H9 (cell line): ENCODE measurements around the gene CLK3. TPM values are rescaled to one million over a fixed set of nuclear protein-coding genes. Genes with fewer than 3 reads are reported as not detected.

Source experiments
- DNase-seq: peaks from one replicate; pipeline ENCODE4 v3.0.0-alpha.2; 2017
- H2AFZ ChIP-seq: one replicate; pipeline ENCODE4 v1.6.1; 2013; ENCODE audit warnings: mild to moderate bottlenecking, low read length, control low read depth, moderate library complexity
- H2AK5ac ChIP-seq: 2 replicates; pipeline ENCODE4 v1.6.1; 2013; ENCODE audit warnings: low read length, control low read depth, mixed read lengths; ENCODE audit not compliant: insufficient read length
- H2BK120ac ChIP-seq: one replicate; pipeline ENCODE4 v1.6.1; 2013; ENCODE audit warnings: low read depth, mild to moderate bottlenecking, low read length, control low read depth, inconsistent platforms; ENCODE audit not compliant: poor library complexity, severe bottlenecking
- H2BK12ac ChIP-seq: 2 replicates; pipeline ENCODE4 v1.6.1; 2013; ENCODE audit warnings: low read length, control low read depth, mixed read lengths, low read depth; ENCODE audit not compliant: insufficient read length
- H2BK15ac ChIP-seq: 2 replicates; pipeline ENCODE4 v1.6.1; 2013; ENCODE audit warnings: low read depth, low read length, control low read depth
- H2BK20ac ChIP-seq: one replicate; pipeline ENCODE4 v1.6.1; 2013; ENCODE audit warnings: low read depth, mild to moderate bottlenecking, low read length, control low read depth, inconsistent platforms; ENCODE audit not compliant: poor library complexity, severe bottlenecking
- H2BK5ac ChIP-seq: 2 replicates; pipeline ENCODE4 v1.6.1; 2013; ENCODE audit warnings: low read length, control low read depth, mixed read lengths; ENCODE audit not compliant: insufficient read length
- H3K14ac ChIP-seq: 2 replicates; pipeline ENCODE4 v1.6.1; 2013; ENCODE audit warnings: low read length, control low read depth; ENCODE audit not compliant: insufficient read depth
- H3K18ac ChIP-seq: 2 replicates; pipeline ENCODE4 v1.6.1; 2013; ENCODE audit warnings: low read depth, mild to moderate bottlenecking, mixed read lengths, low read length, control low read depth; ENCODE audit not compliant: insufficient read length
- H3K23ac ChIP-seq: 2 replicates; pipeline ENCODE4 v1.6.1; 2013; ENCODE audit warnings: low read length, control low read depth, mixed read lengths, low read depth; ENCODE audit not compliant: insufficient read length
- H3K23me2 ChIP-seq: 2 replicates; pipeline ENCODE4 v1.6.1; 2013; ENCODE audit warnings: low read depth, mild to moderate bottlenecking, mixed read lengths, low read length, control low read depth; ENCODE audit not compliant: insufficient read length, poor library complexity, severe bottlenecking
- H3K27ac ChIP-seq: 2 replicates; pipeline ENCODE4 v1.5.1; 2013; ENCODE audit warnings: low read length, control low read depth, mixed read lengths, low read depth; ENCODE audit not compliant: insufficient read length
- H3K27me3 ChIP-seq: 2 replicates; pipeline ENCODE4 v1.6.1; 2013; ENCODE audit warnings: low read length, control low read depth, inconsistent platforms; ENCODE audit not compliant: insufficient read depth
- H3K4ac ChIP-seq: 2 replicates; pipeline ENCODE4 v1.6.1; 2013; ENCODE audit warnings: low read depth, mild to moderate bottlenecking, control low read depth, inconsistent platforms, low read length, moderate library complexity
- H3K4me1 ChIP-seq: 2 replicates; pipeline ENCODE4 v1.6.1; 2013; ENCODE audit warnings: low read length, control low read depth, inconsistent platforms; ENCODE audit not compliant: insufficient read depth
- H3K4me2 ChIP-seq: 2 replicates; pipeline ENCODE4 v1.6.1; 2013; ENCODE audit warnings: low read length, control low read depth, mixed read lengths; ENCODE audit not compliant: insufficient read length, insufficient read depth
- H3K56ac ChIP-seq: 2 replicates; pipeline ENCODE4 v1.6.1; 2013; ENCODE audit warnings: low read depth, mild to moderate bottlenecking, mixed read lengths, low read length, control low read depth; ENCODE audit not compliant: insufficient read length
- H3K79me1 ChIP-seq: 2 replicates; pipeline ENCODE4 v1.6.1; 2013; ENCODE audit warnings: low read depth, mild to moderate bottlenecking, moderate library complexity, low read length, control low read depth, inconsistent platforms; ENCODE audit not compliant: insufficient read depth, poor library complexity, severe bottlenecking
- H3K79me2 ChIP-seq: 2 replicates; pipeline ENCODE4 v1.6.1; 2013; ENCODE audit warnings: low read length, control low read depth, inconsistent platforms; ENCODE audit not compliant: insufficient read depth
- H3K9ac ChIP-seq: 2 replicates; pipeline ENCODE4 v1.6.1; 2013; ENCODE audit warnings: low read length, control low read depth, mixed read lengths; ENCODE audit not compliant: insufficient read length; ENCODE audit errors: extremely low read depth
- H3K9me3 ChIP-seq: one replicate; pipeline ENCODE4 v1.6.1; 2013; ENCODE audit warnings: low read depth, low read length, inconsistent platforms; ENCODE audit not compliant: control insufficient read depth
- H3T11ph ChIP-seq: one replicate; pipeline ENCODE4 v1.6.1; 2013; ENCODE audit warnings: mild to moderate bottlenecking, low read length, control low read depth, inconsistent platforms
- H4K20me1 ChIP-seq: one replicate; pipeline ENCODE4 v1.6.1; 2013; ENCODE audit not compliant: control insufficient read depth, insufficient read length, insufficient read depth
- H4K5ac ChIP-seq: 2 replicates; pipeline ENCODE4 v1.6.1; 2013; ENCODE audit warnings: low read depth, mild to moderate bottlenecking, mixed read lengths, low read length, control low read depth; ENCODE audit not compliant: insufficient read length
- H4K8ac ChIP-seq: replicated peaks from 2 replicates; pipeline ENCODE4 v1.6.1; 2013; ENCODE audit warnings: low read length, control low read depth, mixed read lengths, low read depth; ENCODE audit not compliant: insufficient read length
- H4K91ac ChIP-seq: 2 replicates; pipeline ENCODE4 v1.6.1; 2013; ENCODE audit warnings: low read depth, mild to moderate bottlenecking, moderate library complexity, mixed read lengths, low read length, control low read depth; ENCODE audit not compliant: insufficient read length
- H3K27ac Mint-ChIP-seq, 3 experiments: 2 replicates in 2 of 3; 3 replicates in 1 of 3; pipeline ENCODE4 v1.8.0; 2020 to 2021; ENCODE audit warnings: mixed read lengths in 3 of 3, mild to moderate bottlenecking in 1 of 3, moderate library complexity in 1 of 3
- H3K27me3 Mint-ChIP-seq: 2 replicates; pipeline ENCODE4 v1.8.0; 2021; ENCODE audit warnings: low read depth, mild to moderate bottlenecking, moderate library complexity, mixed read lengths
- H3K36me3 Mint-ChIP-seq, 3 experiments: 2 replicates in 2 of 3; 3 replicates in 1 of 3; pipeline ENCODE4 v1.8.0; 2020 to 2021; ENCODE audit warnings: low read depth in 3 of 3, mixed read lengths in 3 of 3; ENCODE audit not compliant: insufficient read depth in 1 of 3
- H3K4me1 Mint-ChIP-seq, 2 experiments: 2 replicates each; pipeline ENCODE4 v1.8.0; 2020; ENCODE audit warnings: mixed read lengths in 2 of 2
- H3K4me3 Mint-ChIP-seq, 2 experiments: 2 replicates in 1 of 2; 3 replicates in 1 of 2; pipeline ENCODE4 v1.8.0; 2020 to 2021; ENCODE audit warnings: mild to moderate bottlenecking in 2 of 2, mixed read lengths in 2 of 2, moderate library complexity in 1 of 2
- H3K9me3 Mint-ChIP-seq, 2 experiments: 2 replicates in 1 of 2; 3 replicates in 1 of 2; pipeline ENCODE4 v1.8.0; 2020; ENCODE audit warnings: mild to moderate bottlenecking in 2 of 2, mixed read lengths in 2 of 2, moderate library complexity in 1 of 2
- CTCF ChIP-seq: fragments of 200-600 bp; sonication (generic); conservative IDR thresholded peaks from 3 replicates; pipeline ENCODE4 v1.8.0; 2021; ENCODE audit warnings: antibody characterized with exemption, mild to moderate bottlenecking
- WGBS: extraction: QIAGEN DNeasy Blood & Tissue Kit; methylation state at CpG from one replicate; pipeline ENCODE4 v1.1.7; 2013; ENCODE audit warnings: missing lambda C conversion rate, low lambda C conversion rate, mixed read lengths; ENCODE audit not compliant: insufficient read length; ENCODE audit errors: extremely low coverage; 5-methylcytosine and 5-hydroxymethylcytosine counted together
- total RNA-seq: library from RNA; stranded (reverse); gene quantifications from 2 replicates; pipeline ENCODE4 v1.2.1, GENCODE V29; 2021

Gene CLK3
- total RNA-seq, 1 experiment from 2014 or later = 40.8 TPM

GRCh38 chr15:74569731-74570070 is 45.9 kb upstream of the CLK3 start:
- Mint-ChIP-seq H3K27me3 (no peaks in the 10 kb centered on the region), H3K4me1 (peaks cover 0 to 12% of the 10 kb centered on the region in 2 experiments; a peak in 1 of 4 replicates), H3K36me3 (peaks cover 25 to 74% (median 62%) of the 10 kb centered on the region in 3 experiments; a peak in 6 of 7 replicates), H3K27ac (peak overlapping the region in 1 of 3 experiments; percentile 53; a peak in 1 of 7 replicates), H3K9me3 (no peaks in the 10 kb centered on the region), H3K4me3 (no peak overlapping the region)
- TF ChIP-seq CTCF = no peak
- no peak overlapping the region for H3K56ac ChIP-seq
- H4K91ac ChIP-seq = no peak overlapping the region
- H3K23ac ChIP-seq = no peak overlapping the region
- H3K9ac ChIP-seq = no peak overlapping the region
- H3K79me1 ChIP-seq = peaks cover 7% of the 10 kb centered on the region
- H2BK20ac ChIP-seq = no peak overlapping the region
- no peak for DNase-seq
- H3K18ac ChIP-seq = no peak overlapping the region
- no peak overlapping the region for H4K5ac ChIP-seq
- H2BK12ac ChIP-seq = no peak overlapping the region
- H3K79me2 ChIP-seq = peaks cover 6% of the 10 kb centered on the region; the same call in 1 of the 2 replicates
- no peak overlapping the region for H2AK5ac ChIP-seq
- no peak overlapping the region for H2BK5ac ChIP-seq
- no peaks in the 10 kb centered on the region for H3K4me1 ChIP-seq
- no peak overlapping the region for H3T11ph ChIP-seq
- no peak overlapping the region for H2BK15ac ChIP-seq
- no CpG with 5 or more reads among the region's 4 CpGs for WGBS
- H3K9me3 ChIP-seq = no peaks in the 10 kb centered on the region
- H3K27ac ChIP-seq = no peak overlapping the region
- H3K14ac ChIP-seq = no peak overlapping the region
- no peak overlapping the region for H4K8ac ChIP-seq
- H2BK120ac ChIP-seq = no peak overlapping the region
- no peak overlapping the region for H3K4ac ChIP-seq
- H4K20me1 ChIP-seq = no peaks in the 10 kb centered on the region
- H3K4me2 ChIP-seq = no peak overlapping the region
- no peak overlapping the region for H2AFZ ChIP-seq
- H3K27me3 ChIP-seq = no peaks in the 10 kb centered on the region
- no peaks in the 10 kb centered on the region for H3K23me2 ChIP-seq
